K562 (cell line): ENCODE results near the gene CD164L2. TPM values are rescaled to one million over a fixed set of nuclear protein-coding genes. Genes with fewer than 3 reads are reported as not detected.

ENCODE experiments used
- ARID4B ChIP-seq: sonication (generic); formaldehyde crosslinking; IDR thresholded peaks from 2 replicates; pipeline ENCODE4 v1.8.0; 2022; ENCODE audit warnings: mild to moderate bottlenecking, missing genetic modification reagents
- ELF4 ChIP-seq: fragments of 450-650 bp; formaldehyde crosslinking; IDR thresholded peaks from 2 replicates; pipeline ENCODE4 v1.4.0; 2022; ENCODE audit warnings: missing genetic modification characterization
- GTF2E2 ChIP-seq: fragments of 200-800 bp; sonication (Bioruptor generic); IDR thresholded peaks from 2 replicates; pipeline ENCODE4 v1.6.1; 2016; ENCODE audit warnings: missing genetic modification characterization, missing compliant biosample characterization
- SMAD4 ChIP-seq: fragments of 250-450 bp; sonication (Bioruptor Pico); conservative IDR thresholded peaks from 2 replicates; pipeline ENCODE4 v1.8.0; 2021; ENCODE audit warnings: inconsistent platforms, mild to moderate bottlenecking, moderate library complexity
- ZNF12 ChIP-seq: sonication (generic); formaldehyde crosslinking; IDR thresholded peaks from 2 replicates; pipeline ENCODE4 v1.4.0; 2020; ENCODE audit warnings: mild to moderate bottlenecking, missing genetic modification reagents
- ZNF143 ChIP-seq: sonication (generic); formaldehyde crosslinking; IDR thresholded peaks from 2 replicates; pipeline ENCODE4 v1.9.0; 2022; ENCODE audit warnings: mild to moderate bottlenecking, missing genetic modification reagents
- polyA plus RNA-seq, 8 experiments: library from polyadenylated mRNA; depleted of rRNA in 4 of 8; stranded (reverse) in 5 of 8; unstranded in 3 of 8; fragments of >200 nt; fragmentation: Nextera tagmentation in 2 of 8; fragmentation: Illumina TruSeq in 1 of 8; extraction: Ambion mirVana in 2 of 8; extraction: Trizol in 1 of 8; gene quantifications; 2 replicates each; pipeline versions ENCODE4 v1.2.1 to v1.2.3, GENCODE V29; 2011 to 2014; ENCODE audit warnings: inconsistent platforms in 1 of 8, missing spikeins in 1 of 8
- total RNA-seq, 7 experiments: library from RNA; depleted of rRNA in 6 of 7; stranded (reverse); fragments of >200 nt in 6 of 7; fragmentation: Illumina TruSeq in 2 of 7; extraction: Trizol in 2 of 7; gene quantifications; 2 replicates each; pipeline versions ENCODE4 v1.2.1 to v1.2.3, GENCODE V29; 2011 to 2021; ENCODE audit warnings: low replicate concordance in 1 of 7

Gene CD164L2
- total and polyA plus RNA-seq, 9 of the 15 experiments (the other 6 are each of a cell fraction or from before 2014, with no cell fraction given), result 0.08 to 0.92 (median 0.38) TPM; not detected in 1

- TF ChIP-seq ELF4 (peak; percentile 75), SMAD4 (CRISPR knock-in tag) (no peak; the same call in 1 of the 2 replicates), ZNF143 (CRISPR knock-in tag) (peak; percentile 37; the same call in 1 of the 2 replicates), ZNF12 (CRISPR knock-in tag) (peak; percentile 67; the same call in 1 of the 2 replicates), GTF2E2 (tag) (peak; percentile 63; the same call in 1 of the 2 replicates), ARID4B (CRISPR knock-in tag) (peak; percentile 85; the same call in 1 of the 2 replicates)
These were observed 40.1 kb downstream of the CD164L2 start (continued) for GRCh38 chr1:27342778-27343638.
